GM23338 (cell line): Measurements from ENCODE around the gene KDM4C. TPM values are rescaled to one million over a fixed set of nuclear protein-coding genes. Genes with fewer than 3 reads are reported as not detected.

ENCODE experiments used
- ATAC-seq: fragments of 200-7000 bp; cut with Tn5 transposase; 3 replicates; pipeline ENCODE4 v1.9.1; 2020
- DNase-seq: peaks from one replicate; pipeline ENCODE4 v3.0.0-alpha.2; 2015; ENCODE audit warnings: low spot score
- H2AFZ ChIP-seq: fragments of 200-600 bp; sonication (generic); 2 replicates; pipeline ENCODE4 v1.8.0; 2016; ENCODE audit warnings: antibody characterized with exemption, mild to moderate bottlenecking, moderate library complexity
- H3F3A ChIP-seq: fragments of 200-600 bp; sonication (generic); replicated peaks from 2 replicates; pipeline ENCODE4 v1.8.0; 2017; ENCODE audit warnings: antibody characterized with exemption, mixed run types, low read depth
- H3K27ac ChIP-seq: fragments of 200-600 bp; sonication (generic); 2 replicates; pipeline ENCODE4 v1.6.1; 2016; ENCODE audit warnings: low read depth
- H3K27me3 ChIP-seq: fragments of 200-600 bp; sonication (generic); 2 replicates; pipeline ENCODE4 v1.8.0; 2016; ENCODE audit warnings: mild to moderate bottlenecking, mixed run types, moderate library complexity; ENCODE audit not compliant: insufficient read depth
- H3K36me3 ChIP-seq: fragments of 200-600 bp; sonication (generic); 2 replicates; pipeline ENCODE4 v1.8.0; 2016; ENCODE audit warnings: mild to moderate bottlenecking; ENCODE audit not compliant: insufficient read depth
- H3K4me1 ChIP-seq: fragments of 200-600 bp; sonication (generic); 2 replicates; pipeline ENCODE4 v1.8.0; 2016; ENCODE audit warnings: mild to moderate bottlenecking, moderate library complexity; ENCODE audit not compliant: insufficient read depth
- H3K4me2 ChIP-seq: fragments of 200-600 bp; sonication (generic); 2 replicates; pipeline ENCODE4 v1.7.1; 2017; ENCODE audit warnings: mixed run types
- H3K4me3 ChIP-seq: fragments of 200-600 bp; sonication (generic); 2 replicates; pipeline ENCODE4 v1.6.1; 2016; ENCODE audit warnings: mixed run types
- H3K79me2 ChIP-seq: fragments of 200-600 bp; sonication (generic); replicated peaks from 2 replicates; pipeline ENCODE4 v1.8.0; 2017; ENCODE audit warnings: mild to moderate bottlenecking; ENCODE audit not compliant: insufficient read depth
- H3K9me2 ChIP-seq: fragments of 200-600 bp; sonication (generic); 2 replicates; pipeline ENCODE4 v1.8.0; 2017; ENCODE audit not compliant: insufficient read depth
- H4K20me1 ChIP-seq: fragments of 200-600 bp; sonication (generic); replicated peaks from 2 replicates; pipeline ENCODE4 v1.8.0; 2017; ENCODE audit warnings: mild to moderate bottlenecking; ENCODE audit not compliant: insufficient read depth
- H3K27ac Mint-ChIP-seq: 2 replicates; pipeline ENCODE4 v1.8.0; 2020; ENCODE audit warnings: inconsistent platforms, mild to moderate bottlenecking, moderate library complexity, mixed read lengths
- H3K27me3 Mint-ChIP-seq: 3 replicates; pipeline ENCODE4 v1.8.0; 2022; ENCODE audit warnings: low read depth, mild to moderate bottlenecking, moderate library complexity, mixed read lengths, inconsistent platforms; ENCODE audit not compliant: insufficient read depth, poor library complexity
- H3K36me3 Mint-ChIP-seq: 3 replicates; pipeline ENCODE4 v1.8.0; 2021; ENCODE audit warnings: low read depth, mild to moderate bottlenecking, inconsistent platforms, moderate library complexity, mixed read lengths
- H3K4me1 Mint-ChIP-seq: 3 replicates; pipeline ENCODE4 v1.8.0; 2020; ENCODE audit warnings: mild to moderate bottlenecking, inconsistent platforms, mixed read lengths
- H3K4me3 Mint-ChIP-seq: 3 replicates; pipeline ENCODE4 v1.8.0; 2021; ENCODE audit warnings: moderate library complexity, mild to moderate bottlenecking, inconsistent platforms, mixed read lengths
- H3K9me3 Mint-ChIP-seq: 3 replicates; pipeline ENCODE4 v1.8.0; 2020; ENCODE audit warnings: moderate library complexity, mild to moderate bottlenecking, inconsistent platforms, mixed read lengths
- CREB1 ChIP-seq: fragments of 250-450 bp; sonication (Bioruptor Pico); IDR thresholded peaks from 2 replicates; pipeline ENCODE4 v1.5.0; 2020; ENCODE audit warnings: low read depth, mild to moderate bottlenecking, moderate library complexity
- CTCF ChIP-seq, 2 experiments: fragments of 200-600 bp in 1 of 2; sonication (generic) in 1 of 2; conservative IDR thresholded peaks; 2 replicates each; pipeline versions ENCODE4 v1.5.1 to v1.6.1; 2016 to 2017; ENCODE audit warnings: antibody characterized with exemption in 2 of 2, low read depth in 2 of 2, mild to moderate bottlenecking in 2 of 2, moderate library complexity in 1 of 2
- ETS1 ChIP-seq: IDR thresholded peaks from 2 replicates; pipeline ENCODE4 v1.6.1; 2016; ENCODE audit warnings: antibody characterized with exemption
- EZH2 ChIP-seq: fragments of 200-600 bp; sonication (generic); IDR thresholded peaks from one replicate; pipeline ENCODE4 v1.8.0; 2017; ENCODE audit warnings: antibody characterized with exemption, mild to moderate bottlenecking, low read depth; ENCODE audit not compliant: unreplicated experiment
- EZH2phosphoT487 ChIP-seq: fragments of 200-600 bp; sonication (generic); IDR thresholded peaks from one replicate; pipeline ENCODE4 v1.8.1; 2018; ENCODE audit warnings: antibody characterized with exemption; ENCODE audit not compliant: unreplicated experiment
- JUNB ChIP-seq: IDR thresholded peaks from one replicate; pipeline ENCODE4 v1.6.1; 2016; ENCODE audit warnings: antibody characterized with exemption; ENCODE audit not compliant: unreplicated experiment
- NANOG ChIP-seq: IDR thresholded peaks from 2 replicates; pipeline ENCODE4 v1.6.1; 2016; ENCODE audit warnings: antibody characterized with exemption, borderline replicate concordance
- POLR2AphosphoS5 ChIP-seq: IDR thresholded peaks from 2 replicates; pipeline ENCODE4 v1.6.1; 2016; ENCODE audit warnings: antibody characterized with exemption, low read depth
- REST ChIP-seq: IDR thresholded peaks from one replicate; pipeline ENCODE4 v1.6.1; 2018; ENCODE audit warnings: antibody characterized with exemption; ENCODE audit not compliant: unreplicated experiment
- STAT1 ChIP-seq: IDR thresholded peaks from one replicate; pipeline ENCODE4 v1.6.1; 2016; ENCODE audit warnings: antibody characterized with exemption; ENCODE audit not compliant: unreplicated experiment
- ZNF114 ChIP-seq: fragments of 250-450 bp; sonication (Bioruptor Pico); IDR thresholded peaks from 2 replicates; pipeline ENCODE4 v1.5.0; 2020; ENCODE audit warnings: mild to moderate bottlenecking, moderate library complexity
- ZNF331 ChIP-seq: fragments of 250-450 bp; sonication (Bioruptor Pico); IDR thresholded peaks from 2 replicates; pipeline ENCODE4 v1.5.0; 2020; ENCODE audit warnings: low read depth, mild to moderate bottlenecking, moderate library complexity
- ZNF462 ChIP-seq: fragments of 250-450 bp; sonication (Bioruptor Pico); IDR thresholded peaks from 2 replicates; pipeline ENCODE4 v1.5.0; 2020; ENCODE audit warnings: mild to moderate bottlenecking, moderate library complexity
- polyA plus RNA-seq: library from polyadenylated mRNA; unstranded; fragments of >200 nt; fragmentation: Nextera tagmentation; extraction: Ambion mirVana; gene quantifications from 2 replicates; pipeline ENCODE4 v1.2.1, GENCODE V29; 2016
- total RNA-seq: library from RNA; depleted of rRNA; stranded (reverse); fragments of >200 nt; shearing (Covaris generic); gene quantifications from 2 replicates; pipeline ENCODE4 v1.2.3, GENCODE V29; 2014

KDM4C gene
- total and polyA plus RNA-seq, 2 experiments from 2014 or later, result 12.0 to 43.8 TPM

GRCh38 chr9:6955251-6955921 lies 197.6 kb downstream of the KDM4C start (continued):
- TF ChIP-seq CTCF (conservative IDR thresholded peaks at IDR 0.05; ENCODE audit: low read depth in 2 of 2), result no peak
- no peak for TF ChIP-seq CREB1 (CRISPR knock-in tag)
- TF ChIP-seq STAT1, result no peak

GRCh38 chr9:6956879-6957278 lies 199.1 kb downstream of the KDM4C start:
- Histone ChIP-seq H3K4me1 (peaks cover 19% of the 10 kb centered on the region), H3K9me2 (no peaks in the 10 kb centered on the region), H3K79me2 (no peaks in the 10 kb centered on the region; the same call in 1 of the 2 replicates), H3K4me3 (no peak overlapping the region), H3K27ac (no peak overlapping the region), H3K36me3 (no peaks in the 10 kb centered on the region), H3F3A (no peaks in the 10 kb centered on the region), H2AFZ (no peak overlapping the region), H3K27me3 (no peaks in the 10 kb centered on the region), H3K4me2 (no peak overlapping the region), H4K20me1 (no peaks in the 10 kb centered on the region)
- ATAC-seq, result no peak
- Mint-ChIP-seq H3K27me3 (no peaks in the 10 kb centered on the region), H3K36me3 (no peaks in the 10 kb centered on the region), H3K27ac (no peak overlapping the region), H3K4me1 (peaks cover 20% of the 10 kb centered on the region), H3K9me3 (no peaks in the 10 kb centered on the region), H3K4me3 (no peak overlapping the region)
- no peak for DNase-seq
- TF ChIP-seq POLR2AphosphoS5 (no peak), REST (no peak), ZNF114 (CRISPR knock-in tag) (no peak), NANOG (no peak), ZNF331 (CRISPR knock-in tag) (no peak), ZNF462 (CRISPR knock-in tag) (no peak), CREB1 (CRISPR knock-in tag) (no peak), ETS1 (no peak), JUNB (no peak), EZH2phosphoT487 (no peak), STAT1 (no peak), EZH2 (no peak)
